ENCODE results near the gene GET3.

- TF ChIP-seq CTCF (IDR thresholded peaks at IDR 0.05; ENCODE audit: insufficient read depth, low read length, poor library complexity, severe bottlenecking) (no peak), EZH2phosphoT487 (conservative IDR thresholded peaks at IDR 0.05; ENCODE audit: low read length) (no peak)
These were observed 53.5 kb downstream of the GET3 start for GRCh38 chr19:12790628-12791344.

Measured in SU-DHL-6 (cell line).